ENCODE measurements around the gene GALM. TPM values are rescaled to one million over a fixed set of nuclear protein-coding genes. Genes with fewer than 3 reads are reported as not detected.
"Not testable (repeated sequence)": the region's sequence is repeated elsewhere in the genome, so short reads cannot be mapped to it uniquely, and the experiment has no call there.

Gene GALM
- total RNA-seq: 12.7 TPM

DNA sequence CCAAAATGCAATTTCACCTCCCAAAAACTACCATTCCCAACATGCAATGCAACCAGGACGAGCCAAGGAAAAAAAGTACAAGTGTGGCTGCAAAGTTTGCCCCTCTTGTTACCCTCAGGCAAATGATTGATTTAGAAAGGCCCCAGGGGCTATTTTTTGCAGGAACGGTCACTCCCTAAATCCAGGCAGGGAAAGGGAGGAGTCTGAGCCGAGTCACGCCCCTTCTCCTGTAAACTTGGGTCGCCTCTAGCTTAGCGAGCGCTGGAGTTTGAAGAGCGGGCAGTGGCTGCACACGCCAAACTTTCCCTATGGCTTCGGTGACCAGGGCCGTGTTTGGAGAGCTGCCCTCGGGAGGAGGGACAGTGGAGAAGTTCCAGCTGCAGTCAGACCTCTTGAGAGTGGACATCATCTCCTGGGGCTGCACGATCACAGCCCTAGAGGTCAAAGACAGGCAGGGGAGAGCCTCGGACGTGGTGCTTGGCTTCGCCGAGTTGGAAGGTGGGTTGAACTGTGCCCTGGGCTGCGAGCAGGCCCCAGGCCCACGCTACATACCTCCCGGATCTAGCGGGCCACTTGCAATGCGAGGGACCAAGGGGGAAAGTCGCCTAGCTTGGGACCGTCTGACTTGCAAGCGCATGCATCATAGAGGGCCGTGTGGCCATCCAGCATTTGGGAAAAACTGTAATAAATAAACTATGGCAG, at the start of gene GALM:
GALM (plus strand) TSS at position 261 of the 702 bp plus-strand sequence; CDS start at position 309, 48 bp downstream.
- peak; percentile 89 for DNase-seq (ENCODE audit: low spot score)

DNA sequence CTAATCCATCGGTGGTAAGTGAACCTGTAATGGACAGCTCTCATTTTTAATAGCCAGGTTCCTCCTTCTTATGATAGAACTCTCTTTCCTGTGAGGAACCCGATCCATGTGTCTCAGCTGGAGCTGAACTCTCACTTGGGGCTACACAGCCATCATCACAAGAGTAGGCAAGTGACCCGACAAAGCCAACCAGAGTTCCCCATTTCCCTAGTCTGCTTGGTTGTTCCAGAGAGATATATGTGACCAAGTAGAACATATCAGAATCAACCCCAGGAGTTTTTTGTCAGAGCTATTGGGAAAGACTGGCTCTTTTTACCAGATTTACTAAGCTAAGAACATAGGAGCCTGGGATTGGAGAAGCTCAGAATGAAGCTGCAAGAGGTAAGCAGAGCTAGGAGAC, 48.6 kb upstream of the GALM start:
- no peak for DNase-seq (ENCODE audit: low spot score)

DNA sequence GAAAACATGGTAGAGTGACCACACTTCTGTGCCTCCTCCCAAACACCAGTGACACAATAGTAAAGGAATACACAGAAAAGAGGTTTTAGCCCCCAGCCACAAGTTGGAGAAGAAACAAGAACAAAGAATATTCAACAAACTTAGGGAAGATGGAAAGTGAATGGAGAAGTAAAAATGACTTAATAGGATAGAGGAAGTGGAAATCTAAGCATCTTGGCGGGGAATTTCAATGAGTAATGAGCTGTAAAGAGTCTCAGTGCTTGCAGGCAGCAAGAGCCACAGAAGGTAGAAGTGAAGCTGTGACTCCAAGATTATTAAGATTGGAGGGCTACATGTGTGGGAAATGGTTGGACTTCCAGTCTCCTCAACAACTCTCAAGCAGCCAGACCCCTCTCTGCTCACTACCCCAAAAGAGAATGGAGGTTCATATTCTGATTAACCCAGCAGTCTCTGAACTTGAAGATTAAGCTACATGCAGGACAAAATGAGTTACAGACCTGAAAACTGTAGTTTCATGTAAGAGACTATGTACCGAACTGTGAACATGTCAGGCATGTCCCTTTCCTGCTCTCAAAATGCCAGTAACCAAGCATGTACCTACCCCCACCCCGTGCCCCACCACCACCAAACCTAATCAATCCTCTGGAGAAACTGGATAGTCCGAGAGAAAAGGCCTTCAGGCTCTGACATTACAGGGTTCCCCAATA, 46.3 kb upstream of the GALM start:
- no peak for DNase-seq (ENCODE audit: low spot score)

DNA sequence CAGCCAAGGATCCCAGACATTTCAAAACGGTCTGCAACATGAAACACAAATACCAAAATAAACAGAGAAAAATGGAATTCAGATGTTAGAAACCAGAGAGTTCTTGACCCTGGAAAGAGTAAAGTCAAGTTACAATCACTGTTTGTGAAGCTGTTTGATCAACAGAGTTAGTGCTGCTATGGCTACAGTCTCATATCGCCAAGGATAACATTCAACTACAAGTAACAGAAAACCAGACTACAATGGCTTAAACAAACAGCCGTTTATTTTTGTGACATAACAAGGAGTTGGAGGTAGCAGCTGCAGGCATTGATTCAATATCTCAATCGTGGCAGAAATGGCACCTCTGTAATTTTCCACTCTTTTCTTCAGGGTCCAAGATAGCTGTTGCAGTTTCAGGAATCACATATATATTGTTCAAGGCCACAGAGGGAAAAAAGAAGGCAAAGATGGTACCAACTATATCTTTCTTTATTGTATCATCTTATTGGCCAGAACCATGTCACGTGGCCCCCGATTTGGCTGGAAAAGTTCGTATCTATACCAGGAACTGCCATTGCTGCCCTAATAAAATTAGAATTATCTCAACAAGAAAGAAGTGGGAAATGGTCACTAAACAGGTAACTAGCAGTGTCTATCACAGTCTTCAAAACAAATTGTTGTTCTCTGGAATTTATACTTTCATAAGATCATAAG, 45.5 kb upstream of the GALM start:
- no peak for DNase-seq (ENCODE audit: low spot score)

DNA sequence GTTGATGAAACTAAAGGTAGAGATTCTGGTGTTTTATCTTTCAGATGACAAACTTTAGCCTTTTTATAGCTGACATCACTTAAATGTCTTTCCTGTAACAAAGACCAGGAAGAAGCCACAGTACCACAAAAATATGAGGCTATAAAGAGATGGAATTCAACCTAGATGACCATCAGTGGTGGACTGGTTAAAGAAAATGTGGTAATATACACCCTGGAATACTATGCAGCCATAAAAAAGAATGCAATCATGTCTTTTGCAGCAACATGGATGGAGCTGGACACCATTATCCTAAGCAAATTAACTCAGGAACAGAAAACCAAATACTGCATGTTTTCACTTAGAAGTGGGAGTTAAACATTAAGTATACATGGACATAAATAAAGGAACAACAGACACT, 44.9 kb upstream of the GALM start:
- DNase-seq (ENCODE audit: low spot score): no peak

DNA sequence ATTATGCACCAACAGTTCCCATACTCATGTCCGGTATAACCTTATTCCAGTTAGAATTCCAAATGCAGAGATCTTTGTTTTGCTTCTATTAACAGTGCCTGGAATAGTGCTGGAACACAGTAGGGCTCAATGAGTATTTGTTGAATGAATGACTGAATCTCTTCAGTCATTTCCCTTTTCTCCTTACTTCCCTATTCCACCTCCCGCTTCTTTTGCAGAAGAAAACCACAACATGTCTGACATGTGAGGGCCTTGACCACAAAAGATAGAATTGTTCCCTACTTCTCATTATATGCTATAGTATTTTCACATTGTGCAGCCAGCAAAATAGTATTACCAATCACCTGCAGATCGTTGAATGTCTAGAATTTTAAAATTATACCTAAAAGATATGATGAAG, 43.7 kb upstream of the GALM start:
- DNase-seq (ENCODE audit: low spot score): no peak

DNA sequence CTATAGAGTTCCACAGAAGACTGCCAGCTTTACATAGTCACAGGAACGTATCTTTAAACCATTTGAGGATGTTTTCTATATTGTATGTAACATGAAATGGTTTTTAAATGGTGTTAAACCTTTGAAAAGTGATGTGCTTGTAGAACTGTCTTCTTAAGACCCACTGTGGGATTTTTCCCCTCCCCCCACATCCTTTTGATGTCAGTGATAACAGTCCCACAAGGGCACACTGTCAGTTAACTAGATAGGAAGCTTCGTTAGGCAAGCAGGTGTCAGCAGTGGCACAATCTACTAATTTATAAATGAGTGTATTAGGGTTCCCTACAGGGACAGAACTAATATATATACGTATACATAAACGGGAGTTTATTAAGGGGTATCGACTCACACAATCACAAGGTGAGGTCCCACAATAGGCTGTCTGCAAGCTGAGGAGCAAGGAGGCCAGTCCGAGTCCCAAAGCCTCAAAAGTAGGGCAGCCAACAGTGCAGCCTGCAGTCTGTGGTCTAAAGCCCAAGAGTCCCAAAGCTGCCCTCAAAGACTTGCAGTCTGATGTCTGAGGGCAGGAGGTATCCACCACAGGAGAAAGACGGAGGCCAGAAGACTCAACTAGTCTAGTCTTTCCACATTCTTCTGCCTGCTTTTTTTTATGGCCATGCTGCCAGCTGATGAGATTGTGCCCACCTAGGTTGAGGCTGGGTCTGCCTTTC, 39.4 kb upstream of the GALM start:
- DNase-seq (ENCODE audit: low spot score): no peak

DNA sequence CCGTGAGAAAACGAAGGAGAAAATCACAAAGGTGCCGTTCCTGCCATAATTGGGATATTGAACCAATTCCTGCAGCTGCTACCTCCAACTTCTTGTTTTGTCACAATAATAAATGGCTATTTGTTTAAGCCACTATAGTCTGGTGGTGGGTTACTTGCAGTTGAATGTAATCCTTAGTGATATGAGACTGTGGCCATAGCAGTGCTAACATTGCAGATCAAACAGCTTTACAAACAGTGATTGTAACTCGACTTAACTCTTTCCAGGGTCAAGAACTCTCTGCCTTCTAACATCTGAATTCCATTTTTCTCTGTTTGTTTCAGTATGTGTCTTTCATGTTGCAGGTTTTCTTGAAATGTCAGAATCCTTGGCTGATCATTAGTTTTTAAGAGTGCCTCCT, 38.5 kb upstream of the GALM start:
- no peak for DNase-seq (ENCODE audit: low spot score)

DNA sequence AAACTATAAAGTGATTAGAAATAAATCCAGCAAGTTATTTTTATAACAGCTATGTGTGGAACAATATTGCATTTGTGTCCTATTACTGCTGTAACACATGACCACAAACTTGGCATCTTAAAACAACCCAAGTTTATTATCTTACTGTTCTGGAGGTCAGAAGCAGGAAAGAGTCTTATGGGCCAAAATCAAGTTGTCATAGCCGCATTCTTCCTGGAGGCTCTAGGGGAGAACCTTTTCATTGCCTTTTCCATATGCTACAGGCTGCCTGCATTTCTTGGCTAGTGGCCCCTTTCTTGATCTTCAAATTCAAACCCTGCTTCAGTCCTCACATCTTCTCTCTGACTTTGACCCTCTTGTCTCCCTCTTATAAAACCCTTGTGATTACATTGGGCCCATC, 36.2 kb upstream of the GALM start:
- no peak for DNase-seq (ENCODE audit: low spot score)

DNA sequence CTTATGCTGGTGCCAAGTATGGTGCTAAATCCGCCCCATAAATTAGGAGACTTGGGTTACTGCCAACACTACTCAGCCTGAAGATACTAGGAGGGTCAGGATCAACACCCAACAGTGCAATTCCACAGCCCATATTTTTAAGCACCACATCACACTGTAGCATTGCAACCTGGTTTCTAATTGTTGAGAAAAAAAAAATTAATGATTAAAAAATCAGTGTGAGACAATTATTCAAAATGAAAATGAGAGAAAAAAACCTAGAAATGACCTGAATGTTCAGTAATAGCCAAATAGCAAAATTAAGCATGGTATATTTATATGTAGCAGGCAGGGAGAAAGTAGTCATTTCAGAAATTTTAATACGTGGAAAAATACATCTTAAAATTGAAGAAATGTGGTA, 33.9 kb upstream of the GALM start:
- DNase-seq (ENCODE audit: low spot score): no peak

DNA sequence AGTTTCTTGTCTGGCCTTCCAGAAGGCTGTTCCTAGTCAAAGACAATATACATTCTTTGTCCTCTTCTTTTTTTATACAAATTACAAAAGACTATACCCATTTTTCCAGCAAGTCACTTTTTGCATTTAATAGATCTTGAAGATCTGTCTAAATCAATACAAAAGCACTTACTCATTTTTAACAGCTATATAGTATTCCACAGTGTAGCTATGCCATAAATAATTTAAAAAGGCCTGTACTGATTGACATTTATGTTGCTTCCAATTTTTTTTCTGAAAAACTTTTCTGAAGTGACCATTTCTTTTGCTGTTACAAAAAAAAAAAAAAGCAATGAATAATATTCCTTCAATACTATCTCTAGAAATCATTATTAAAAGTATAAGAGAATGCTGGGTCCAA, 32.9 kb upstream of the GALM start:
- no peak for DNase-seq (ENCODE audit: low spot score)

DNA sequence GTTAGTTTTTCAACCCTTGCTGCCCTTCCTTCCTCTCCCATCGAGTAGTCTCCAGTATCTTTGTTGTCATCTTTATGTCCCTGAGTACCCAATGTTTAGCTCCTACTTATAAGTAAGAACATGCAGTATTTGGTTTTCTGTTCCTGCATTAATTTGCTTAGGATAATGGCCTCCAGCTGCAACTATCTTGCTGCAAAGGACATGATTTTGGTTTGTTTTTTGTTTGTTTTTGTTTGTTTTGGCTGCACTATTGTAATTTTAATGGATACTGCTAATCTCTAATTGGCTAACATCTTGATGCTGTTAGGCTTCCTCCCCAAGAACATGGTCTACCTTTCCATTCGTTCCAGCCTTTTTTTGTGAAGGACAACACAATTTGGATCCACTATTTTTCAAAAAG, 32.0 kb upstream of the GALM start:
- no peak for DNase-seq (ENCODE audit: low spot score)

DNA sequence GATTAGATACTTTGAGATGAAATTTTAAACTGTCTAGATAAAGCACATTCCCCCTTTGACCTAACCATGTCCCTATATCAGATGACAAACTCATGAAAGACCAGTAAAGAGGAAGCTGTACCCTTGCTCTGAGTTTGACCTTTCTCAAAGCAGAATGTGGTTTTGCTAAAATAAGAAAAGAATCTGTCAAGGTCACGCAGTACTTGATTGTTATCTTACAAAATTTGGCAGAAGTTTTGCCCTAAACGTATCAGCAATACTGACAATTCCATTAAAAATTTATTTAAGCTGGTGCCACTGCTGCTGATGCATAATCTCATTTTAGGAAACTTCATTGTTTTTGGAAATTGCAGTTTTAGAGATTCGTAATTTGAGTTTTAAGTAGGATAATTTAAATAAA, 31.2 kb upstream of the GALM start:
- DNase-seq (ENCODE audit: low spot score): no peak

DNA sequence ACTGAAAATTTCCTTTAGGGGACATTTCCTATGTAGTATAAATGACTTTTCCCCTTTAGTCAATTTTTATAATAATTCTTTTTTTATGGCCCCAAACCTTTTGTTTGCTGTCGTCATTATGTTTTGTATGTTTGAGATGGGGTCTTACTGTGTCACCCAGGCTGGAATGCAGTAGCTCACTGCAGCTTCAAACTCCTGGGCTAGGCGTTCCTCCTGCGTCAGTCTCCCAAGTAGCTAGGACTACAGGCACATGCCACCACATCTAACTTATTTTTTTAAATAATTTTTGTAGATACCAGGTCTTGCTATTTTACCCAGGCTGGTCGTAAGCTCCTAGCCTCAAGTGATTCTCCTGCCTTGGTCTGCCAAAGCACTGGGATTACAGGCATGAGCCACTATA, 30.8 kb upstream of the GALM start:
- DNase-seq (ENCODE audit: low spot score): no peak

DNA sequence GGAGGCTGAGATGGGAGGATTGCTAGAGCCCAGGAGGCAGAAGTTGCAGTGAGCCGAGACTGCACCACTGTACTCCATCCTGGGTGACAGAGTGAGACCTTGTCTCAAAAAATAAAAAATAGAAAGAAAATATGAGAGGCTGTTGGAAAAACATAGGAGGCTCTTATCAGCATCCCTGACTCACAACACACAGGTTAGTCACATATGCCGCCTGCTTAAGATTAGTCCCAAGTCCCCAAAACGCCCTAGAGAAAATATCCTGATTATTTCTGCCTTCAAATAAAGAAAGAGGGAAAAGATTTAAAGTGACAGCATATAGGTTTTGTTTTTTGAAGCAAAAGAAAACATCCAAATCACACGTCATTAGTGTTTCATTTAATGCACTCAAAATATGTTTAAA, 29.8 kb upstream of the GALM start:
- no peak for DNase-seq (ENCODE audit: low spot score)

DNA sequence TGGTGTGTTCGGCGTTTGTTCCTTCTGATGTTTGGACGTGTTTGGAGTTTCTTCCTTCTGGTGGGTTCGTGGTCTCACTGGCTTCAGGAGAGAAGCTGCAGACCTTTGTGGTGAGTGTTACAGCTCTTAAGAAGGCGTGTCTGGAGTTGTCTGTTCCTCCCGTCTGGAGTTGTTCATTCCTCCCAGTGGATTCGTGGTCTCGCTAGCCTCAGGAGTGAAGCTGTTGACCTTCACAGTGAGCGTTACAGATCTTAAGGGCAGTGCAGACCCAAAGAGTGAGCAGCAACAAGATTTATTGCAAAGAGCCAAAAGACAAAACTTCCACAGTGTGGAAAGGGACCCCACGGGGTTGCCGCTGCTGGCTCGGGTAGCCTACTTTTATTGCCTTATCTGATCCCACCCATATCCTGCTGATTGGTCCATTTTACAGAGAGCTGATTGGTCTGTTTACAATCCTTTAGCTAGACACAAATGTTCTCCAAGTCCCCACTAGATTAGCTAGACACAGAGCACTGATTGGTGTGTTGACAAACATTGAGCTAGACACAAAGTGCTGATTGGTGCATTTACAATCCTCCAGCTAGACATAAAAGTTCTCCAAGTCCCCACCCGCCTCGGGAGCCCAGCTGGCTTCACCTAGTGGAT, 23.4 kb upstream of the GALM start:
- DNase-seq (ENCODE audit: low spot score): not testable (repeated sequence)

DNA sequence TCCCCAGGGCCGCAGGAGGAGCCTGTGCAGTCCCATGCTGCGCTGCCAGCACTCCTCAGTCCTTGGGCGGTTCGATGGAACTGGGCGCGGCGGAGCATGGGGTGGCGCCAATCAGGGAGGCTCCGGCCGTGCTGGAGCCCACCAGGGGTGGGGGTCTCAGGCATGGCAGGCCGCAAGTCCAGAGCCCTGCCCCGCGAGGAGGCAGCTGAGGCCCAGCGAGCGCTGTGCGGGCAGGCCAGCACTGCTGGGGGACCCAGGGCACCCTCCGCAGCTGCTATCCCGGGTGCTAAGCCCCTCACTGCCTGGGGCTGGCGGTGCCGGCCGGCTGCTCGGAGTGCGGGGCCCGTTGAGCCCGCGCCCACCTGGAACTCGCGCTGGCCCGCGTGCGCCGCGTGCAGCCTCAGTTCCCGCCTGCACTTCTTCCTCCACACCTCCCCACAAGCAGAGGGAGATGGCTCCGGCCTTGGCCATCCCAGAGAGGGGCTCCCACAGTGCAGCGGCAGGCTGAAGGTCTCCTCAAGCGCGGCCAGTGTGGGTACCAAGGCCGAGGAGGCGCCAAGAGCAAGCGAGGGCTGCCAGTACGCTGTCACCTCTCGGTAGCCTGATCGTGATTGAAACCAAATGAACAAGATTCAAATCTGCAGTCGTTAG, 22.8 kb upstream of the GALM start:
- DNase-seq (ENCODE audit: low spot score): no peak

DNA sequence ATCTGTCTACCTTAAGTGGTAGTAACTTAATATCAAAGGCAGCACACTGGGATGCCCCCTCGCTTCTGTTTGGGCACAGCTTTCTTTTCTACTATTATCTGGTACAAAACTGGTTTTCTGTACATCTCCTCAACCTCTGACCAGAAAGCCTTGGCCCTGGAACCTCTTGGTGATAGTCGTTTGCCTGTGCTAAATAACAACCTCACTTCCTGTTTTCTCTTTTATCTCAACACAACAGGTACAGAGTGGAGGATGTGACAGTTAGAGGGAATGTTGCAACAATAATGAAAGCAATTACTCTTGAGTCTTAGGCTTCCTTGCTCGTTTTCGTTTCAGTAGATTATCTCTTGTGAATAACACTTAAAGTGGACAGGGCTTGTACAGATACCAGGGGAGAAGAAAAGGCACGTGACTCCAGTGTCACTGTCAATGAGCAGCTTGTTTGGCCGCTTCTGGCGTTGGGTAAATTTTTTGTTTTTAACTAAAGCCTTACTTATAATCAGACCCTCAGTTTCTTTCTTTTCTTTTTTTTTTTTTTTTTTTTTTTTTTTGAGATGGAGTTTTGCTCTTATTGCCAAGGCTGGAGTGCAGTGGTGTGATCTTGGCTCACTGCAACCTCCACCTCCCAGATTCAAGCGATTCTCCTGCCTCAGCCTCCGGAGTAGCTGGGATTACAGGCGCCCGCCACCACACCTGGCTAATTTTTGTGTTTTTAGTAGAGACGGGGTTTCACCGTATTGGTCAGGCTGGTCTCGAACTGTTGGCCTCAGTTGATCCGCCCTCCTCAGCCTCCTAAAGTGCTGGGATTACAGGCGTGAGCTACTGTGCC, 22.0 kb upstream of the GALM start:
- not testable (repeated sequence) for DNase-seq (ENCODE audit: low spot score)

DNA sequence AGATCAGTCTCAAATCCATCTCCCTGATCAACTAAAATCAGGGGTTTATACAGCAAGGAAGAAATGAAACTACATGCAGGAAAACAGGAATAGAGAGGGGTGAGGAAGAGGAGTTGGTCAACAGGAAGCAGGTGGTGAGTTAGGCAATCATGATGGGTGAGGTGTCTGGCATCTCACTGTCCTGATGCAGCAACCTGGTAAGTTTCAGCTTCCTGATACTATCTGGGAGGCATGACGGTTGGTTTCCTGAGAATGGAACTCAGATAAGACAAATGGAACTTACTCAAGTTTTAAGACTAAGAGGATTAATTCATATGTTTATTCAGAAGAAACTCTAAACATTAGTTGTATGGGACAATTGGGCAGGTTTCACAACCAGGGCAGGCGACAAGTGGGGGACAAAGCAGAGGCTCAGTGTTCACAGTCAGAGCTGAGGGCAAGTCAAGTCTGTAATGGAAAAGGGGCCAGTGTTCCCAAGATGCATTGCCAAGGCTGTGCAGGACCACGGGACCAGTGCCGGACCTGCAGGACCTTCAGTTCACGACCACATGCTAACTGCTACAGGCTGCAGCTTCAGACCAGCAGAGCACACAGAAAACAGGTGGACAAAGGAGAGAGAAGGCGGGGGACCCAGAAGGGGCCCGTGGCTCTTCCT, 17.7 kb upstream of the GALM start:
- no peak for DNase-seq (ENCODE audit: low spot score)

DNA sequence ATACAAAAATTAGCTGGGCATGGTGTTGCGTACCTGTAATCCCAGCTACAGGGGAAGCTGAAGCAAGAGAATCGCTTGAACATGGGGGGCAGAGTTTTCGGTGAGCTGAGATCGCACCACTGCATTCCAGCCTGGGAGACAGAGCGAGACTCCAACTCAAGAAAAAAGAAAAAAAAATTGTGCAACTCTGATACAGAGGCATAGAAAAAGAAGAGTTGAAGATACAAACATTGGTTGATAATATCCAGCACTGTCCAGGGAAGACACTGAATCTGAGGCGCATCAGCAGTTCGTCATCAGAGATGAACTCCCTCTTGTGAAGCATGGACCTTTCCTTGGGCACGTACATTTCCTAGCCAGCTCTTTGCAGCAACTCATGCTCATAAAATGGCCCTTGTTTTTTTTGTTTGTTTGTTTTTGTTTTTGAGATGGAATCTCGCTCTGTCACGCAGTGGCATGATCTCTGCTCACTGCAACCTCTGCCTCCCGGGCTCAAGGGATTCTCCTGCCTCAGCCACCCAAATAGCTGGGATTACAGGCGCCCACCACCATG, 16.7 kb upstream of the GALM start:
- DNase-seq (ENCODE audit: low spot score): no peak
